Activated CD8-positive, alpha-beta memory T cell treated with anti-CD3 and anti-CD28 coated beads, Interleukin-2, amount 50 U/mL, for 48 hours (primary cell): ENCODE results near the gene RBPMS2.
"Not testable (repeated sequence)": the region's sequence is repeated elsewhere in the genome, so short reads cannot be mapped to it uniquely, and the experiment has no call there.

ENCODE experiments used
- DNase-seq: peaks from one replicate; pipeline ENCODE4 v3.0.0-alpha.2; 2020

The RBPMS2 gene

GRCh38 chr15:64751464-64751863, 23.9 kb downstream of the RBPMS2 start:
- no peak for DNase-seq

- no peak for DNase-seq
These were observed 25.3 kb downstream of the RBPMS2 start for GRCh38 chr15:64749999-64750657.

DNA sequence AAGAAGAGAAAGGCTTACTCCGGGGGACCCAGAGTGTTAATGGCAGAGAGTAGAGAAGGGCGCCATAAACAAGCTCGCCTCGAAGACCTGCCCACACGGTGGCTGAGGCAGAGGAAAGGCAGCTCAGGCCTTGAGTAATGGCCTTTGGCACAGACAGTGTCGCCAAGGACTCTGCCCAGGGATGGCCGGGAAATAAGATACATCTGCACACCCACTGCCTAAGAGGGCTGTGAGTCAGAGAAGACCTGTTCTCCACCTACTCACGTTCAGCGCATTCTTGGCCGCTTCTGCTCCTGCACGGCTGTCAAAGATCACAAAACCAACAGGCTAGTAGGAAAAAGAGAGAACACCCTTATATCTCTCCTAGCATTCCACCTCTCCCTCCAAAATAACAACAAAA, 26.2 kb downstream of the RBPMS2 start:
- no peak for DNase-seq

- no peak for DNase-seq
These were observed 27.1 kb downstream of the RBPMS2 start for GRCh38 chr15:64748251-64748650.

GRCh38 chr15:64747578-64747977, 27.8 kb downstream of the RBPMS2 start:
- DNase-seq = no peak

DNA sequence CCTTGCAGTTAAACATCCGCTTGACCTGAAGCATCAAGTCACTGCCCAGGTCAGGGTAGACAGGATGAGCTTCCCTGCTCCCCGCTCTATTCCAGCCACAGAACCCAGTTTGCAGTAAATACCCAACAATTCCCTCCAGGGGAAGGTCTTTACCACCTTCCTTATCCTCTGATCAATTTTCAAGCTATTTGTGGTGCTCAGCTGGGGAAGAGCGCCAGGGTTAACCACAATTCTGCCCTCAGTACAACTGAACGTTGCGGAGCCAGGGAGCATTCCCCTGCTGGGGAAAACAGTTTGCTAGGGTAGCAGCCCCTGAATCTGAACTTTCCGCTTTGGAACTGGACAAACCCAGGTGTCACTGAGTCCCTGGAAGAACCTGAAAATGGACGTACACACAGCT, 28.5 kb downstream of the RBPMS2 start:
- no peak for DNase-seq

DNA sequence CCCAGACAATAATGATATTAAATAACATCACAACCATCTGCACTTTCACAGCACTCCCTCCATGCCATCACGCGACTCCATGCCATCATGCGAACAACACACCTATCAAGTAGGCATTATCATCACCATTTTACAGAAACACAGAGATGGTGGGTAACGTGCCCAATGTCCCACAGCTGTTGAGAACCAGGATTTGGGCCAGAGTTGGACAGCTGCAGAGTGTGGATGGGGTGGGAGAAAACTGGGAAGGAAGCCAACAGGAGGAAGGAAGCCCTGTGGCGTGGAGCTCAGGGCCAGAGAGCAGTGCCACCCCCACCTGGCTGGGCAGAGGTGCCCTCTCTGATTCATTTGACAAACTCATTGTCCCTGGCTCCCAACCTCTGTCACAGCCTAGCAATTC, 29.0 kb downstream of the RBPMS2 start:
- no peak for DNase-seq

DNA sequence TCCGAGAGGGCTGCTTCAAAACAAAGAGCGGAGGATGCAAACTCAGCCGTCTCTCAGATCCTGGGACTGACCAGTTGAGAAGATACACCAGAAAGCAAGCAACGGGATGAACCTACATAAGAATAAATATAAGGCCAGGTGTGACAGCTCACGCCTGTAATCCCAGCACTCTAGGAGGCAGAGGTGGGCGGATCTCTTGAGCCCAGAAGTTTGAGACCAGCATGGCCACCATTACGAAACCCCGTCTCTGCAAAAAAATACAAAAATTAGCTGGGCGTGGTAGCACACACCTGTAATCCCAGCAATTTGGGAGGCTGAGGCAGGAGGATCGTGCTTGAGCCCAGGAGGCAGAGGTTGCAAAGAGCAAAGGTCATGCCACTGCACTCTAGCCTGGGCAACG, 31.7 kb downstream of the RBPMS2 start:
- DNase-seq = no peak

DNA sequence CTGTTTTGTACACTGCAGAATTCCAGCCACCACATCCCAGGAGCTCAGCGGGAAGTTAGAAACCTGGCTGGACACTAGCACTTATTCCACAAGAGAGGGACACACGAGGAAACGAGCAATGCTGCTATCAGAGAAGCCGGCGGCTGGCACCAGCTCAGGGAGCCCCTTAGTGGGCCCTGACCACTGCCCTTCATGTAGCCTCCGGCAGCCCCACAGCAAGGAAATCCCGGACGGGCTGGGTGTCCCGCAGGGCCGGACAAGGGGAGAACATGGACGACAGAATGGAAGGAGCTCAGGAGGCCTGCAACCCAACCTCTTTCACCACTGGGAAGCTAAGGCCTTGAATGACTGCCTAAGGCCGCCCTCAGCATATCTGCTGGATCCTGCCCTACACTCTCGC, 32.5 kb downstream of the RBPMS2 start:
- DNase-seq = no peak

DNA sequence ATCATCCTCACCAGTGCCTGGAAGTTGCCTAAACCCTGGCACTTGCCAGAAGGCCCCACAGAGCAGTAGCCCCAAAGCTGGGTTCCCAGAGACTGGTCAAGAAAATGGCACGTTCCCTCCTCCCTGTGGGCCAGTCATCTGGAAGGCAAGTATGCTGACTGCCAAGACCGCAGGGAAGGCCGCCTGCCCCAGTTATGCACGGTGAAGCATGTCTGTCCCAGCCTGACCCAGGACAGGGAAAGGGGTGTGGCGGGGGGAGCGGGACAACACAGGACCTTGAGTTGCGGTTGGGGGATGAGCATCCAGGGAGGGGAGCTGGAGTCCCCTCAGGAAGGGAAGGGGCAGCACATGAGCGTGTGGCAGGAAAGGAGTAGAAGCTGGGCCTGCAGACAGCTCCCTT, 33.0 kb downstream of the RBPMS2 start:
- no peak for DNase-seq

DNA sequence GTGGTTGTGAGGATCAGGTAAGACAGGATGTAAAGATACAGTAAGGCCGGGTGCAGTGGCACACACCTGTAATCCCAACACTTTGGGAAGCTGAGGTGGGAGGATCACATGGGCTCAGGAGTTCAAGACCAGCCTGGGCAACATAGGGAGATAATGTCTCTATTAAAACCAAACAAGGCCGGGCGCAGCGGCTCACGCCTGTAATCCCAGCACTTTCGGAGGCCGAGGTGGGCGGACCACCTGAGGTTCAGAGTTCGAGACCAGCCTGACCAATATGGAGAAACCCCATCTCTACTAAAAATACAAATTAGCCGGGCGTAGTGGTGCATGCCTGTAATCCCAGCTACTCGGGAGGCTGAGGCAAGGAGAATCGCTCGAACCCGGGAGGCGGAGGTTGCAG, 33.7 kb downstream of the RBPMS2 start:
- not testable (repeated sequence) for DNase-seq

- DNase-seq = no peak
These were observed 34.8 kb downstream of the RBPMS2 start for GRCh38 chr15:64740311-64741170.

- DNase-seq = no peak
These were observed 35.7 kb downstream of the RBPMS2 start for GRCh38 chr15:64739577-64740143.

- no peak for DNase-seq
These were observed 36.2 kb downstream of the RBPMS2 start for GRCh38 chr15:64739156-64739555.

DNA sequence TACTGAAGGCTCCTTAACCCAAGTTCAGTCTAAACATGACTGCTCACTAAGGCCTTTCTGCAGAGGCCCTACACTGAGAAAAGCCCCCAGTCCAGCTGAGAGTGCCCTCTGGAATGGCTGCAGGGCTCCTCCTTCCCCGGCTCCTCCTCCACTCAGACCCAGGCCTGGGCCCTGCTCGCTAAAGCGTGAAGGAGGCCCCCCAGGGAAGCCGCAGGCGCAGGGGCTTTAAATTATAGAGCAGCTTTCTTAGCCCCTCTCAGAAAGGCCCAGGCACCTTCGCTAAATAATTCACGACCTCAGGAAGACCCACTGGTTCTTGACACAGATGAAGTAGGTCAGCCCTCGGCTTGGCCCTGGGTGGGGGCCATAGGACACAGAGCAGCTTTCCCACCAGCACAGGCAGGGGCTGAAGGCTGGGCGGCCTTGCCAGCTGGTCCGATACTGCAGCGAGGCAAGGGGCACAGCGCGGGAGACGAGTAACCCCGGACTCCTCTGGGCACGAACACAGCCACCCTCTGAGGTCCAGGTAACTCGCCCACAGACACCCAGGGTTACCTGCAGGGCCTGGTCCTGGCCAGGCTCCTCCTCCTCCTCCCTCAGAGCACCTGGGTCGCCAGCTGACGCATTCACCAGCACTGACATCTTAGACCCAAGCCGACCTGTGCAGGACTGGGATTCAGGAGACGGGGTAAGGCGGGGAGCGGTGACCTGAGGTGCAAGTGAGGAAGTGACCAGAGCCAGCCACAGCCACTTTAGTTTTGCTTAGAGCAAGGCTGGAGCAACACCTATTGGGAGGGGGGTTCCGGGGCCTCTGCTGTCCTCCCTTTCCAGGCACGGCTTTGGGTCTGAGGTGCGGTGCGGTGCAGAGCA, 36.9 kb downstream of the RBPMS2 start:
- no peak for DNase-seq

GRCh38 chr15:64732156-64732860, 43.1 kb downstream of the RBPMS2 start:
- no peak for DNase-seq

DNA sequence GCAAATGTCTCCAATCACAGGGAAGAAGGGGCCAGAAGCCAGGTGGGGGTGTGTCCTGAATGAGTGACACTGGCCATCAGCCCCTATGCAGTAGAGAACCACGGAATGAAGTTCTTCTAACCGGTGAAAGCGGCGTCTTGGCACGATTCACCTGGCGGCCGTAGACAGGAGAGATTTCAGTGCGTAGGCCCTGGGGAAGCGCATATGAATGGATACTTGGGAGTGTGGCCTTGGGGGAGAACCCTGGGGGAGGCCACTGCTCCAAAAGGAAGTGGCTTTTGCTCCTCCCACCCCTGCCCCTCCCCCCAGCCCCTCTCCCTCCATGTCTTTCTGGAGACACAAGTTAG, 43.6 kb downstream of the RBPMS2 start:
- no peak for DNase-seq

- DNase-seq = peak; percentile 96
These were observed 44.2 kb downstream of the RBPMS2 start for GRCh38 chr15:64731012-64731804.

DNA sequence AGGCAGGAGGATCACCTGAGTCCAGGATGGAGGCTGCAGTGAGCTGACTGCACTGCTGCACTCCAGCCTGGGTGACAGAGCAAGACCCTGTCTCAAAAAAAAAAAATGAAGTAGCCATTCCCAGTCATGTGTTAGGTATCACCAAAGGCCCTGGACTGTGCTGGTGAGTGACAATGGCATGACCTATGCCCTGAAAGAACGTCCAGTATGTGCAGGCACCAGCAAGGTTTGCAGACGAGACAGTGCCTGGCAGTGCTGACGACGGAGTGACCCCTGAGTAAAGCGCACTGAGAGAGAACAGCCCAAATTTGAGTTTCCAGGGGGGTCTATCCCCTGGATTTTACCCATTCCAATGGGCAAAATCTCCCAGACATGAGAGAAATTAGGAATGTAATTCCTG, 45.2 kb downstream of the RBPMS2 start:
- no peak for DNase-seq

DNA sequence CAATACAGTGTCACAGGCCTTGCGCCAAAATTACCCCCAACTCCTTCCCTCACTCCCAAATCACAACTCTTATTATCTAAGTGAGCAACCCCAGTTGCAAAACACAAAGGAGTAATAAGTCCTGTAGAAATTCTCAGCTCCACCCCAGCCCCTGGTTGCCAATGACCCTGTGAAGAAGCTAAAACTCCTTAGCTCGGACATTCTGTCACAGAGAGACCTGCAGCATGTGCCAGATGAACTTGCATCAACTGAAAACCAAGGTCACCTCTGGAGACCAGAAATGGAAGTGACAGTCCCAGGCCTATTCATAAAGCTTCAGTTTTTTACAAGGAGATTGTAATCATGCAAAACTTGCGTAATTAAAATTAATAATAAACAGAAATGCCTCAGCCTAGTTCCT, 55.2 kb downstream of the RBPMS2 start:
- no peak for DNase-seq

DNA sequence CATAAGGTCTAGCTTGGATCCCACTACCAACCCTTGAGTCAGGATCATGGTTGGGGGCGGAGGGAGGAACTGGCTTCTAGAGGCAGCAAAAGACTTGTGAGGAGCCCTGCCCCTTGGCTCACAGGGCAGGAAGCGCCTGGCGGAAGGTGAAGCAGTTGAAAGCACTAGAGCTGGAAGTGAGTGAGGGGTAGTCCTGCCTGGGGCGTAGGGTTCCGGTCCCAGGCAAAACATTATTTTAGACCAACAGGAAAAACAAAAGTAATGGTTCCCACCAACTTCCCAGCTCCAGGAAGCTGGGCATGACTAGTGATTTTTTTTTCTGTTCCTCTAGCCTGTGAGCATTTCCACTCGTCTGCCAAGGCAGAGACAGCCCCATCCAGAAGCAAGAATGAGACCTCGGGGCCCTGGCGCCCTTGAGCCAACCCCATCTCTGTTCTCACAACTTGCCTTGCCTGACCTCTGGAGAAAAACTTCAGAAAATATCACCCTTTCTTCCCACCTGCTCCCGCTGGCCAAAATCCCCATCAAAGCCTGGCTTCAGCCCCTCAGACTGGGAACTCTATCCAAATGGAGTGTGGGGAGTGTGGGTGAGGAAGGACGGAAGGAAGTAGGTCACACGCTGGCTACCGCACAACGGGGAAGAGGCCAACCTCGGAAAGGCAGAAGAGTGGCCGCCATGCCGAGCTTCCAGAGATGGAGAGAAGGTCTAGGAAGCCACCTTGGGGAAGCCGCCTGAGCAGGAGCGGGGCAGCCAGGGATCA, 57.5 kb downstream of the RBPMS2 start:
- DNase-seq = no peak
